ENCODE results near the gene PTPRO. TPM values are rescaled to one million over a fixed set of nuclear protein-coding genes. Genes with fewer than 3 reads are reported as not detected.

Gene PTPRO
- total RNA-seq, 1 experiment from 2014 or later, result not detected

- intact Hi-C loops (cut with micrococcal nuclease), result no loop called here
- Histone ChIP-seq H3K27me3 (ENCODE audit: low read length) (peaks cover 4% of the 10 kb centered on the region; the same call in 1 of the 2 replicates), H3K9me2 (replicated peaks; ENCODE audit: low read length) (no peaks in the 10 kb centered on the region), H3K9ac (ENCODE audit: low read length) (no peak overlapping the region), H3K79me2 (ENCODE audit: low read length) (no peaks in the 10 kb centered on the region), H3K27ac (ENCODE audit: low read length) (no peak overlapping the region), H4K20me1 (ENCODE audit: low read length) (no peaks in the 10 kb centered on the region), H3K9me3 (ENCODE audit: low read length) (no peaks in the 10 kb centered on the region), H3F3A (ENCODE audit: low read length, unreplicated experiment) (no peaks in the 10 kb centered on the region), H3K4me3 (ENCODE audit: low read length) (no peak overlapping the region), H2AFZ (ENCODE audit: low read length) (no peak overlapping the region), H3K4me1 (ENCODE audit: insufficient read depth, low read length) (no peaks in the 10 kb centered on the region), H3K4me2 (ENCODE audit: low read length) (no peak overlapping the region), H3K36me3 (ENCODE audit: low read depth, low read length) (no peaks in the 10 kb centered on the region)
- ChIA-PET CTCF (no interaction called here), POLR2A (ENCODE audit: unreplicated experiment) (no interaction called here)
- DNase-seq (no peak), ATAC-seq (no peak)
- TF ChIP-seq EZH2phosphoT487 (IDR thresholded peaks at IDR 0.05; ENCODE audit: borderline replicate concordance, low read length) (no peak), EZH2 (IDR thresholded peaks at IDR 0.05; ENCODE audit: low read length, unreplicated experiment) (no peak), CTCF (conservative IDR thresholded peaks at IDR 0.05; ENCODE audit: low read depth, low read length) (no peak)
- BruUV-seq (replicated peaks), result no TSS peak
Measured at GRCh38 chr12:15387772-15388171, 65.5 kb downstream of the PTPRO start.

DNA sequence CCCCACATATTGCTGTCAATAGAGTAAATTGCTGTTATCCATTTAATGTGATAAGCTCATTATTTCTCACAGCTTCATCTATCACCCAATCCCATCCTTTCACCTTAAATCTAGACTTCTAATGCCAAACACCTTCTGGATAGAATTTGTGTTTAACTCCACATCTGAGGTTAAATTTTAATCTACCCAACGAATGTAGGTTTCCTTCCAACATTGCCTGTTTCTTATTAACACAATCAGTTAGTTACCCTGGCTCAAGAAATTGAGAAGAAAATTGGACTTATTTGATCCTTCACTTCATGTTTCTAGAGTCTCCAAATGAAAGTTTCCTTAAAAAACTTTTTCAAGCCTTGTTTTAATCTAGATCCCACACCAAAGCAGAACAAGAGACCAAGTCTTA lies 67.3 kb downstream of the PTPRO start:
- H3K79me2 ChIP-seq (ENCODE audit: low read length), result no peaks in the 10 kb centered on the region
- H3K27me3 ChIP-seq (ENCODE audit: low read length), result peaks cover 4% of the 10 kb centered on the region; the same call in 1 of the 2 replicates
- no peaks in the 10 kb centered on the region for H3K9me3 ChIP-seq (ENCODE audit: low read length)
- H3K4me3 ChIP-seq (ENCODE audit: low read length), result no peak overlapping the region
- ChIA-PET POLR2A (ENCODE audit: unreplicated experiment) (no interaction called here), CTCF (no interaction called here)
- no peak for ATAC-seq
- no peak overlapping the region for H2AFZ ChIP-seq (ENCODE audit: low read length)
- no peak for TF ChIP-seq EZH2phosphoT487 (IDR thresholded peaks at IDR 0.05; ENCODE audit: borderline replicate concordance, low read length)
- TF ChIP-seq EZH2 (IDR thresholded peaks at IDR 0.05; ENCODE audit: low read length, unreplicated experiment), result no peak
- no peak for TF ChIP-seq CTCF (conservative IDR thresholded peaks at IDR 0.05; ENCODE audit: low read depth, low read length)
- no peak overlapping the region for H3K27ac ChIP-seq (ENCODE audit: low read length)
- DNase-seq, result no peak
- BruUV-seq (replicated peaks), result no TSS peak
- no peaks in the 10 kb centered on the region for H3K4me1 ChIP-seq (ENCODE audit: insufficient read depth, low read length)
- intact Hi-C loops (cut with micrococcal nuclease), result no loop called here
- no peak overlapping the region for H3K9ac ChIP-seq (ENCODE audit: low read length)
- H3K9me2 ChIP-seq (replicated peaks; ENCODE audit: low read length), result no peaks in the 10 kb centered on the region
- H4K20me1 ChIP-seq (ENCODE audit: low read length), result no peaks in the 10 kb centered on the region
- no peaks in the 10 kb centered on the region for H3F3A ChIP-seq (ENCODE audit: low read length, unreplicated experiment)
- H3K4me2 ChIP-seq (ENCODE audit: low read length), result no peak overlapping the region
- no peaks in the 10 kb centered on the region for H3K36me3 ChIP-seq (ENCODE audit: low read depth, low read length)

DNA sequence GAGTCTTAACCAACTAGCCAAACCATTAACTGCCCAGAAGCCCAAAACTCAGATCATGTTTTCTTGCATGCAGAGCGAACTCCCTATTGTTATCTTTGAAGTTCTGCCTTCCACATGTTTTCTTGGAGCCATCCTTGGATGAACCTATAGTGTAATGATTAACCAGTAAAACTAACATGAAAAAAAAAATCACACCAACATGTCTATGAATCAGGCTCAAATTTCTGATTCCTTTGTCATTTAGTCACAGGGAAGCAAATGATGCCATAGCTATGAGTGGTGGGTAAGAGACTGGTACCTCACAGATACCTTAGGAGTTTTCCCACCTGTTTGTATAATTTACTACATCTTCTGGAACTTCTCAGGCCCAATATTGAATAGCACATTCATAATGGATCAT lies 70.7 kb downstream of the PTPRO start:
- Histone ChIP-seq H3K27ac (ENCODE audit: low read length) (no peak overlapping the region), H3K27me3 (ENCODE audit: low read length) (peaks cover 14% of the 10 kb centered on the region; the same call in 1 of the 2 replicates), H4K20me1 (ENCODE audit: low read length) (no peaks in the 10 kb centered on the region), H3K4me3 (ENCODE audit: low read length) (no peak overlapping the region), H3K9me3 (ENCODE audit: low read length) (no peaks in the 10 kb centered on the region), H3F3A (ENCODE audit: low read length, unreplicated experiment) (no peaks in the 10 kb centered on the region), H3K79me2 (ENCODE audit: low read length) (no peaks in the 10 kb centered on the region), H3K4me2 (ENCODE audit: low read length) (no peak overlapping the region), H3K36me3 (ENCODE audit: low read depth, low read length) (no peaks in the 10 kb centered on the region), H2AFZ (ENCODE audit: low read length) (no peak overlapping the region), H3K9ac (ENCODE audit: low read length) (no peak overlapping the region), H3K9me2 (replicated peaks; ENCODE audit: low read length) (no peaks in the 10 kb centered on the region), H3K4me1 (ENCODE audit: insufficient read depth, low read length) (no peaks in the 10 kb centered on the region)
- DNase-seq (no peak), ATAC-seq (no peak)
- ChIA-PET CTCF (no interaction called here), POLR2A (ENCODE audit: unreplicated experiment) (no interaction called here)
- no TSS peak for BruUV-seq (replicated peaks)
- intact Hi-C loops (cut with micrococcal nuclease), result no loop called here
- TF ChIP-seq CTCF (conservative IDR thresholded peaks at IDR 0.05; ENCODE audit: low read depth, low read length), result no peak
- no peak for TF ChIP-seq EZH2phosphoT487 (IDR thresholded peaks at IDR 0.05; ENCODE audit: borderline replicate concordance, low read length)
